HG03565 (cell line): ENCODE results near the gene PAQR3.

Experiments used
- ATAC-seq: cut with Tn5 transposase; IDR thresholded peaks from one replicate; pipeline ENCODE4 v1.9.1; 2021; ENCODE audit warnings: mild to moderate bottlenecking, moderate library complexity; ENCODE audit not compliant: unreplicated experiment

The PAQR3 gene

GRCh38 chr4:78863254-78863869, 75.9 kb downstream of the PAQR3 start:
- no peak for ATAC-seq

- ATAC-seq: no peak
Measured at GRCh38 chr4:78862314-78862737, 76.9 kb downstream of the PAQR3 start.
